Keratinocyte (primary cell): ENCODE measurements around the gene THBD.

Experiments used
- CTCF ChIP-seq, 3 experiments: IDR thresholded peaks in 1 of 3; conservative IDR thresholded peaks in 1 of 3; optimal IDR thresholded peaks in 1 of 3; 2 replicates in 2 of 3; 3 replicates in 1 of 3; pipeline versions ENCODE3 to v1.5.1; 2011; ENCODE audit warnings: low read length in 3 of 3, mild to moderate bottlenecking in 3 of 3, moderate library complexity in 2 of 3, control low read depth in 1 of 3, inconsistent platforms in 1 of 3; ENCODE audit not compliant: insufficient read depth in 2 of 3; ENCODE audit errors: extremely low read depth in 1 of 3
- EZH2 ChIP-seq: IDR thresholded peaks from one replicate; pipeline ENCODE4 v1.6.1; 2012; ENCODE audit warnings: inconsistent platforms, mild to moderate bottlenecking, low read length, moderate library complexity

- TF ChIP-seq CTCF (optimal IDR thresholded peaks at IDR 0.05 in 1 of 3, IDR thresholded peaks at IDR 0.05 in 1 of 3, conservative IDR thresholded peaks at IDR 0.05 in 1 of 3; ENCODE audit: extremely low read depth in 1 of 3, insufficient read depth in 2 of 3, low read length in 3 of 3) (no peak), EZH2 (no peak)
These were observed 29.0 kb upstream of the THBD start for GRCh38 chr20:23078351-23079015.
